ENCODE results near the gene SMPDL3B.

Gene SMPDL3B

GRCh38 chr1:27963393-27963792, 28.6 kb downstream of the SMPDL3B start:
- Histone ChIP-seq H3K9me3 (ENCODE audit: control insufficient read depth, insufficient read depth, low read length) (no peaks in the 10 kb centered on the region), H3F3A (ENCODE audit: control insufficient read depth, insufficient read depth) (no peaks in the 10 kb centered on the region; the same call in 1 of the 2 replicates), H3K27me3 (ENCODE audit: control insufficient read depth, low read length) (no peaks in the 10 kb centered on the region), H3K4me2 (ENCODE audit: low read length) (no peak overlapping the region), H3K9me2 (replicated peaks; ENCODE audit: control insufficient read depth, low read length) (no peaks in the 10 kb centered on the region), H3K36me3 (ENCODE audit: control insufficient read depth, low read length) (no peaks in the 10 kb centered on the region; the same call in 1 of the 2 replicates), H3K4me1 (ENCODE audit: control insufficient read depth, low read length) (peaks cover 13% of the 10 kb centered on the region), H3K27ac (ENCODE audit: low read depth, low read length) (no peak overlapping the region), H3K79me2 (ENCODE audit: control insufficient read depth, low read length) (no peaks in the 10 kb centered on the region), H3K4me3 (ENCODE audit: low read length) (no peak overlapping the region), H4K20me1 (ENCODE audit: control insufficient read depth, insufficient read depth, low read depth, low read length) (no peaks in the 10 kb centered on the region)
- TF ChIP-seq EZH2phosphoT487 (IDR thresholded peaks at IDR 0.05; ENCODE audit: borderline replicate concordance, low read length) (no peak), CTCF (IDR thresholded peaks at IDR 0.05; ENCODE audit: low read depth, low read length, poor library complexity, severe bottlenecking) (no peak)

GRCh38 chr1:27966402-27967105, 31.8 kb downstream of the SMPDL3B start:
- H3K4me2 ChIP-seq (ENCODE audit: low read length): no peak overlapping the region
- H3K9me2 ChIP-seq (replicated peaks; ENCODE audit: control insufficient read depth, low read length): no peaks in the 10 kb centered on the region
- H3K36me3 ChIP-seq (ENCODE audit: control insufficient read depth, low read length): peaks cover under 1% of the 10 kb centered on the region; the same call in 1 of the 2 replicates
- no peaks in the 10 kb centered on the region for H4K20me1 ChIP-seq (ENCODE audit: control insufficient read depth, insufficient read depth, low read depth, low read length)
- no peak overlapping the region for H3K4me3 ChIP-seq (ENCODE audit: low read length)
- H3K27ac ChIP-seq (ENCODE audit: low read depth, low read length): no peak overlapping the region
- H3K4me1 ChIP-seq (ENCODE audit: control insufficient read depth, low read length): no peaks in the 10 kb centered on the region
- TF ChIP-seq CTCF (IDR thresholded peaks at IDR 0.05; ENCODE audit: low read depth, low read length, poor library complexity, severe bottlenecking) (no peak), EZH2phosphoT487 (IDR thresholded peaks at IDR 0.05; ENCODE audit: borderline replicate concordance, low read length) (no peak)
- H3K9me3 ChIP-seq (ENCODE audit: control insufficient read depth, insufficient read depth, low read length): no peaks in the 10 kb centered on the region
- H3F3A ChIP-seq (ENCODE audit: control insufficient read depth, insufficient read depth): peaks cover 9% of the 10 kb centered on the region
- no peaks in the 10 kb centered on the region for H3K79me2 ChIP-seq (ENCODE audit: control insufficient read depth, low read length)
- H3K27me3 ChIP-seq (ENCODE audit: control insufficient read depth, low read length): no peaks in the 10 kb centered on the region

GRCh38 chr1:27967106-27967883, 32.5 kb downstream of the SMPDL3B start:
- Histone ChIP-seq H3K36me3 (ENCODE audit: control insufficient read depth, low read length) (peaks cover 4% of the 10 kb centered on the region; the same call in 1 of the 2 replicates), H3K79me2 (ENCODE audit: control insufficient read depth, low read length) (no peaks in the 10 kb centered on the region), H3F3A (ENCODE audit: control insufficient read depth, insufficient read depth) (peaks cover 9% of the 10 kb centered on the region), H3K4me1 (ENCODE audit: control insufficient read depth, low read length) (no peaks in the 10 kb centered on the region), H3K4me2 (ENCODE audit: low read length) (no peak overlapping the region), H3K27ac (ENCODE audit: low read depth, low read length) (no peak overlapping the region), H3K9me2 (replicated peaks; ENCODE audit: control insufficient read depth, low read length) (no peaks in the 10 kb centered on the region), H3K27me3 (ENCODE audit: control insufficient read depth, low read length) (no peaks in the 10 kb centered on the region), H3K9me3 (ENCODE audit: control insufficient read depth, insufficient read depth, low read length) (no peaks in the 10 kb centered on the region), H4K20me1 (ENCODE audit: control insufficient read depth, insufficient read depth, low read depth, low read length) (no peaks in the 10 kb centered on the region), H3K4me3 (ENCODE audit: low read length) (no peak overlapping the region)
- no peak for TF ChIP-seq CTCF (IDR thresholded peaks at IDR 0.05; ENCODE audit: low read depth, low read length, poor library complexity, severe bottlenecking)
- TF ChIP-seq EZH2phosphoT487 (IDR thresholded peaks at IDR 0.05; ENCODE audit: borderline replicate concordance, low read length): no peak
